ENCODE measurements around the gene WFDC1.

GRCh38 chr16:84329843-84330684, 35.4 kb downstream of the WFDC1 start:
- TF ChIP-seq CTCF (conservative IDR thresholded peaks at IDR 0.05; ENCODE audit: low read length) (no peak), EZH2phosphoT487 (IDR thresholded peaks at IDR 0.05; ENCODE audit: borderline replicate concordance) (no peak)
